Ecto neural progenitor cell (in vitro differentiated cells): Measurements from ENCODE around the gene SKA3.

Source experiments
- DNase-seq: peaks from one replicate; pipeline ENCODE4 v3.0.0-alpha.2; 2018; ENCODE audit warnings: low spot score

The SKA3 gene

DNA sequence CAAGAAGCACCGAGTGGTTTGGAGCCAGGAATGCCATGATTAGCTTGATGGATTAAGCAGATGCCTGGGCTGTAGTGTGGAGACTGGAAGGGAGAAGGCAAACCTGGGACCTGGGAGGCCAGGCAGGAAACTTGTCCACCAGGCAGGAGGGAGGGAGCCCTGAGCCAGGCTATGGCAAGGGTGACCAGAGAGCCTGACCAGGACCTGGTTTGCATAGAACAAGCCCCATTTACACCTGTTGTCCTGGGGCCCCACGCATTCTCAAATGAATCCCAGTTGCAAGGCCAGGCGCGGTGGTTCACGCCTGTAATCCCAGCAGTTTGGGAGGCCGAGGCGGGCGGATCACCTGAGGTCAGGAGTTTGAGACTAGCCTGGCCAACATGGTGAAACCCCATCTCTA lies 64.8 kb downstream of the SKA3 start:
- DNase-seq = no peak

GRCh38 chr13:21109168-21109567 lies 67.2 kb downstream of the SKA3 start:
- no peak for DNase-seq

DNA sequence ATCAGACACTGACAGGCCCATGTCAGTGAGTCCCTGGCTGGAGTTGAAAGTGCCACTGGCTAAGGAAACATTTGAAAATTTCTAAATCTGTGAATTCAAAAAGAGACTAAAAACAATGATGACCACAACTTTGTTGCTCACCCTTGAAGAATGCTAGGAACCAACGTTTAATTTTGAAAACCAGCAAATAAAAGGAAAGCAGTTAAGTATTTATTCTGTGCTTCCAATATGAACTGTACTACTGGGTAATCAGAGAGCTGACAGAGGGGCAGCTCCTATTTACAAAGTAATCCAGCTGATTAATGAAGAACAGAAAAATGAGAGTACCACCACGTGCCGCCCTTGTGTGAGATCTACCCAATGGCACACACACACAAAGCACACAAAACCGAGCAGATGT lies 70.3 kb downstream of the SKA3 start:
- no peak for DNase-seq

DNA sequence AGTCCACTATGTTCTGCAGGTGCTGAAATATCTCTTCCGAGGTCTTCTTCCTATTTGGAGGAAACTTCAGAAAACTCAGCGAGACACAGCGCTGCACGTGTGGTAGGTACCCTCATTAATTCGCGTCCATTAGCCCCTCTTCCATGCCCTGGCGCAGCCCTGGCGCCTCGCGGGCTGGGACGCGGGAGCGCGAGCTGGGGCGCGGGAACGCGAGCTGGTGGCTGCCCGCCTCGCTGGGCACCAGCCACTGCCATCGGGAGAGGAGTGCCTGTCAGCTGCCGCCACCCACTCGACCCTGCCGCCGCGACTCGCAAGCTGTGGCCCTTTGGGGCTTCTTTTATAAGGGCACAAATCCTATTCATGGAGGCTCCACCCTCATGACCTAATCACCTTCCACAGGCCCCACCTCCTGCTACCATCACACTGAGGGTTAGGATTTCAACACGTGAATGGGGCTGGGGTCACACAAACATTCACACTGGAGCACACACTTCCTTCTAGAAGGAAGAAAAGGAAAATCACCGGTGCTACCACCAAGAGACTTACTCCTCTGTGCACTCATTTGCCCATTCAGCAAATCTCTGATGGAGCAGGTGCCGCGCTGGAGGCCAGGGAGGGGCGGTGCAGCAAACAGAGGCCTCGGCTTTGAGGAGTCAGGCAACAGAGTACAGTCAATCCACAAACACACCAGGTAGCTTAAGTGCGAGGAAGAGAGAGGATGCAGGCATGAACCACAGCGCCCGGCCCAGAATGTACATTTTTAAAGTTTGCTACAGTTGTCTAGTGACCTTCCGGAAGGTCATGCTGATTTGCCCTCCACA lies 71.9 kb downstream of the SKA3 start:
- no peak for DNase-seq
